SK-N-DZ (cell line): ENCODE results near the gene SLC26A1.

Source experiments
- DNase-seq: peaks from one replicate; pipeline ENCODE4 v3.0.0-alpha.2; 2015; ENCODE audit warnings: low spot score

SLC26A1 gene

DNA sequence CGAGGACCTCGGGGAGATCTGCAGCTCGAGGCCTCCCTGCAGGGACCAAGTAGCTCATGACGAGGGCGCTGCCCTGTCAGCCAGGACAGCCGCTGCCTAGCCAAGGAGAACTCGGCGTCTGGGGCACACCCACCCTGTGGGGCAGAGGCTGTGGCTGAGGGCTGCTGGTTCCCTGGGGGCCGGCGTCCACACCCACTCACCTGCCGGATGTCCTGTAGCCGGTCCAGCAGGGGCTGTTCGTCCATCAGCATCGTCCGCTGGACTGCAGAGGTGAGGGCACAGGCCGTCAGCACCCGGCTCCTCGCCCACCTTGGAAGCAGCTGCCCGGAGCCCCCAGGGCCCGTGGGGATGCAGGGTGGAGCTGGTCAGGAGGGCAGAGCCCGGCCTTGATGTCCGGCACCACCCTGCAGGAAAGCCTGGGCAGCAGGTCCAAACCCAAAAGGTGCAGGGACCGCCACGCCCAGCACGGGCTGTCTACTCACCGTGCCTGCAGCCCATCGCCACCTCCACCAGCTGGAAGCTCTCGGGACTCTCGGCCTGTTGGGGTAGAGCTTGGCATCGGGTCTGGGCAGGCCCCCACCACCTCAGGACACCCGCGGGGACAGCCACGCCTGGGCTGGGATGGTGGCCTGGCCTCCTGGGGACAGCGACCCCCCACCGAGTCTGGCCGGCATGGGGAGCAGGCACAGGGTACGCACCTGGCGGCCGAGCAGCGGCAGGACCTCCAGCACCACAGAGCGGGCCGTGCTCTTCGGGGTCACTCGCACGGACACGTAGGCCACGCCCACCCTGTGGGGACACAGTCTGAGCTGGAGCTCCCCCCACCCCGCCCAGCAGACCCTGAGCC is 26.7 kb downstream of the SLC26A1 start:
- DNase-seq = no peak

DNA sequence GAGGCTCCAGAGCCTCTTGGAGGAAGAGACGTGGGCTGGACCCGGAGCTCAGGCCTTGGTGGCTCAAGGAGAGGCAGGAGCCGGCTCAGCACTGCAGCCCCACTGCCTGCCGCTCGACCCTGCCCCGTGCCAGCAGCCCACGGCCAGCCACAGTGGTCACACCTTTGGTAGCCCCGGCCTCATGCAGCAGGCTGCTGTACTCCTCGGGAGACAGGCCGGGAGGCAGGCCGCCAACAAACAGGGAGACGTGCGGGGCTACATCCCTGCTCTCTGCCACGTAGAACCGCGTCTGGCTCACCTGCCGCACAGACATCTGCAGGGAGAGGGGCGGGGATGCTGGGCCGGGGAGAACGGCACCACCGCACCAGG is 27.5 kb downstream of the SLC26A1 start:
- DNase-seq = no peak

DNA sequence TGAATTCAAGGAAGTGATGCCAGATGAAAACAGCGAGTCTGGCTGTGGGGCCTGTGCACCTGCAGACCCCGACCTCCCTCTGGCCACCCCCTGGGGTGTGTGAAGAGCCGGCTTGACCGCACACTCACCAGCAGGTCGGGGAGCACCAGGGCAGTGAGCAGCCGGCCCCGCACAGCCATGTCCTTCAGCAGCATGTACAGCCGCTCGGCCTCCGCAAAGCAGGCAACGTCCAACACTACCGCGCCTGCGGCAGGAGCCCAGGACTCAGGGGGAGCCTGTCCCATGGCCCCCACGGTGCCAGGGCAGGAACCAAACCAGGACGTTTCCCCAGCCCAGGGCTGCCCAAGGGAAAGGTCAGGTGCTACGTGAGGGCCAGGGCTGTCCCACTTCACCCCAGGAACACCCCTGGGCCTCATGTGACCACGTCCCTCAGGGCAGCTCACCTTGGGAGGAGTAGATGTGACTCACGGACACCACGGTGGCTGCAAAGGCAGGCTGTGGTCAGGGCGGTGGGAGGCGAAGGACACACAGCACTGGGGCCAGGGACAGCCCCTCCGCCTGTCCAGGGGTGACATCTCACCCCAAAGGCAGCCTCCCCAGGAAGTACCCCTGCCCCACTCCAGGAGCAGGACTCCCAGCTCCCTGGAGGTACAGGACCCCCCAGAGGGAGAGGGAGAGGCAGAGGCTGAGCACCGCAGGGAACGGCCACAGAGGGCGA is 28.0 kb downstream of the SLC26A1 start:
- no peak for DNase-seq

DNA sequence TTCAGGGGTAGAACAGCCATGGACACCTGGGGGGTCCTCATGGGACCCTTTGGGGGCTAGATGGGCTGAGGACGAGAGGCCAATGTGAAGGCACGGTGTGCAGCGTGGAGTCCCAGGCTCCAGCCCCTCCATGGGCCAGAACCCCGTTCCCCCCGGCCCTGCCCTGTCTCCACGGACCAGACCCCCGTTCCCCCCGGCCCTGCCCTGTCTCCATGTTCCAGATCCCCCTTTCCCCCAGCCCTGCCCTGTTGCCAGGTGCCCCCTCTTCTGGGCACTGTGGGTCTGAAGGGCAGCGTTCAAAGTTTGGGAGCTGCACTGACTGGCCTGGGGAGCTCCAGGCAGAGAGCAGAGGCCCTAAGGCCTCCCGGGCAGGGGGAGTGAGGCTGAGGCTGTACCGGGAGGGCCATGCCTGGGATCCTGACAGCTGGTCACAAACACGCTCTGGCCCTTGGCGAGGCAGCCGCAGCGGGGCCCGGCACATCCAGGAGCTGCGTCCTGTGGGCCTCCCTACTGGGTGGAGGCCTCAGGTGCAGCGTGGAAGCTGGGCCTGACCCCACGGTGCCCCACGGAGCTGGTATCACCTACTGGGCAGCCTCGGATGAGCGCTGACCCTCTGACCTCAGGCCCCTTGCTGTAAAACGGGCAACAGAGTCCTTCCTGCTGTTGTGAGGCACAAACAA is 28.7 kb downstream of the SLC26A1 start:
- no peak for DNase-seq

- no peak for DNase-seq
Measured at GRCh38 chr4:963276-964225, 29.7 kb downstream of the SLC26A1 start.

- DNase-seq = no peak
Measured at GRCh38 chr4:962231-963208, 30.7 kb downstream of the SLC26A1 start.

- DNase-seq = no peak
Measured at GRCh38 chr4:961351-962230, 31.6 kb downstream of the SLC26A1 start.

DNA sequence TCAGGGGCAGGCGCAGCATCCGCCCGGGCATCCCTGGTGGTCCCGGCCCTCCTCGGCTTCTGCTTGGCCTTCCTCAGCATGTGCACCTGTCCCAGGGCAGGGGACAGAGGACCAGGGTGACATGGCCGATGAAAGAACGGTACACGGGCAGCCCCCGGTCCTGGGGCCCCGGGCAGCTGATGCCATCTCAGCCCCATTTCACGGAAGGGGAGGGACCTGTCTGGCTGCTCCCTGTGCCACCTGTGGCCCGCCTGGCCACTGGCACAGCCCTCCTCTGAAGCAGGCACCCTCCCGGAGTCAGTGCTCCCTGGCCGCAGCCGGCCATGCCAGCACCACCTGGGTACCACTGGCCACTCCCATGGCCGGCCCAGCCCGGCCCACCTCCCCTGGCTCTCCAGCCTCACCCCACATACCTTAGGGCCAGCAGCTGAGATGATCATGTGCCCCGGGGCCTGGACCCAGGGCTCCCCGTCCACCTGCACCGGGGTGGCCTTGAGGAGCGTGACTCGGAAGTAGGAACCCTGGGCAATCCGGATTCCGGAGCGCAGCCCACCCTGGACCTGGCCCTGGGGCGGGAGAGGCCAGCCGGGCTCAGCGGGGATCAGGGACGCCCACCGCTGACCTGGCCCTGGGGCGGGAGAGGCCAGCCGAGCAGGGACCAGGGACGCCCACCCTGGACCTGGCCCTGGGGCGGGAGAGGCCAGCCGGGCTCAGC is 32.4 kb downstream of the SLC26A1 start:
- DNase-seq = no peak

DNA sequence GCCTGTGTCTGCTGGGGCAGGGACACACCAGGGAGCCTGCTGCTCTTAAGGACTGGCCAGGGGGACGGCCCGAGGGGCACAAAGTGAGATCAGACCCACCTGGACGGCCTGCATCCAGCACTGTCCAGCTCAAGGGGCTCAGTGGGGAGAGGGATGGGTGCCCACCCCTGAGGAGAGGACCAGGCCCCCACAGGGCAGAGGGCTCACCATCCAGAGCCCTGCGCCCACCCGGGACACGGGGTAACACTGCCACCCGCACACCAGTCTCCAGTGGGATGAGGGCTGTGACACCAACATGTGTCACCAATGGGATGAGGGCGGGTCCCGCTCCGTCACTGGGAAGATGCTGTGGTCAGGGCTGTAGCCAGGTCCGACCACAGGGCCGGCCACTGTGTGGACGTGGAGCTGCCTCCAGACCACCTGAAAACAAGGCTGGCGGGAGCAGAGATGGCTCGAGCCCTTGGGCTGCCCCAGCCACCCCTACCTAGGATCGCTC is 33.0 kb downstream of the SLC26A1 start:
- no peak for DNase-seq

- no peak for DNase-seq
Measured at GRCh38 chr4:959338-960139, 33.7 kb downstream of the SLC26A1 start.

- DNase-seq = no peak
Measured at GRCh38 chr4:958696-959337, 34.4 kb downstream of the SLC26A1 start.

DNA sequence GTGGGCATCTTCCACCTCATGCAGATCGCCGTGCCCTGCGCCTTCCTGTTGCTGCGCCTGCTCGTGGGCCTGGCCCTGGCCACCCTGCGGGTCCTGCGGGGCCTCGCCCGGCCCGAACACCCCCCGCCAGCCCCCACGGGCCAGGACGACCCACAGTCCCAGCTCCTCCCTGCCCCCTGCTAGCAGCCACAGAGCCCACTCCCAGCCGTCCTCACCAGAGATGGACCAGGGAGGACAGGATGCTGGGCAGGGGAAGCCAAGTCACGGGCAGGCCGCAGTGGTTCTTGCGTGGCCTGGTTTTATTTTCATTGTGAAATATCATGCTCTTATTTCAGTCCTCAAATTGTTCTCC is 34.9 kb downstream of the SLC26A1 start:
- DNase-seq = no peak

- no peak for DNase-seq
Measured at GRCh38 chr4:957581-958313, 35.5 kb downstream of the SLC26A1 start.

- DNase-seq = no peak
Measured at GRCh38 chr4:957231-957580, 36.0 kb downstream of the SLC26A1 start.

- no peak for DNase-seq
Measured at GRCh38 chr4:956531-957230, 36.5 kb downstream of the SLC26A1 start.

- DNase-seq = no peak
Measured at GRCh38 chr4:955931-956381, 37.2 kb downstream of the SLC26A1 start.
